ENCODE data around the gene CENPC. TPM values are rescaled to one million over a fixed set of nuclear protein-coding genes. Genes with fewer than 3 reads are reported as not detected.

The CENPC gene
- total RNA-seq, 1 experiment from 2014 or later = 17.7 TPM

GRCh38 chr4:67549123-67549522 lies 3.8 kb upstream of the CENPC start:
- DNase-seq (ENCODE audit: unreplicated experiment) = peak; percentile 48
- ChIA-PET CTCF (interaction anchor here (0.6 to 1.8 kb wide), 4 partner anchors 43 to 363 kb away, joined by 3 to 10 read pairs (median 4); no protein-coding TSS in a partner anchor), POLR2A (no interaction called here)
- intact Hi-C loops (cut with micrococcal nuclease) = loop anchor here (1.0 to 10.0 kb wide), 5 partner anchors 76 to 626 kb away; no protein-coding TSS in a partner anchor
- Mint-ChIP-seq H3K27ac (ENCODE audit: low read depth, unreplicated experiment) (no peak overlapping the region), H3K4me3 (ENCODE audit: unreplicated experiment) (no peak overlapping the region), H3K27me3 (ENCODE audit: insufficient read depth, unreplicated experiment) (no peaks in the 10 kb centered on the region), H3K9me3 (ENCODE audit: unreplicated experiment) (no peaks in the 10 kb centered on the region), H3K36me3 (ENCODE audit: insufficient read depth, unreplicated experiment) (peaks cover 5% of the 10 kb centered on the region), H3K4me1 (ENCODE audit: insufficient read depth, unreplicated experiment) (no peaks in the 10 kb centered on the region)
- TF ChIP-seq CTCF (IDR thresholded peaks at IDR 0.05; ENCODE audit: unreplicated experiment) = peak; percentile 48
- BruUV-seq (replicated peaks) = no TSS peak

- intact Hi-C loops (cut with micrococcal nuclease) = loop anchor here (5.0 to 10.0 kb wide), 3 partner anchors 200 to 628 kb away; no protein-coding TSS in a partner anchor
- H3K4me1 Mint-ChIP-seq (ENCODE audit: insufficient read depth, unreplicated experiment) = peaks cover 18% of the 10 kb centered on the region
- peaks cover 7% of the 10 kb centered on the region for H3K36me3 Mint-ChIP-seq (ENCODE audit: insufficient read depth, unreplicated experiment)
- H3K27ac Mint-ChIP-seq (ENCODE audit: low read depth, unreplicated experiment) = no peak overlapping the region
- BruUV-seq (replicated peaks) = no TSS peak
- POLR2A ChIA-PET = interaction anchor here (1.6 kb wide), 2 partner anchors 13 to 21 kb away, joined by 5 read pairs; no protein-coding TSS in a partner anchor
- no peak for TF ChIP-seq CTCF (IDR thresholded peaks at IDR 0.05; ENCODE audit: unreplicated experiment)
- no peak overlapping the region for H3K4me3 Mint-ChIP-seq (ENCODE audit: unreplicated experiment)
- no peaks in the 10 kb centered on the region for H3K9me3 Mint-ChIP-seq (ENCODE audit: unreplicated experiment)
- DNase-seq (ENCODE audit: unreplicated experiment) = no peak
- CTCF ChIA-PET = interaction anchor here (0.6 to 0.8 kb wide), 5 partner anchors 19 to 648 kb away, joined by 3 to 7 read pairs (median 4); no protein-coding TSS in a partner anchor
- no peaks in the 10 kb centered on the region for H3K27me3 Mint-ChIP-seq (ENCODE audit: insufficient read depth, unreplicated experiment)
Measured at GRCh38 chr4:67546971-67547370, 1.7 kb upstream of the CENPC start.

- H3K4me1 Mint-ChIP-seq (ENCODE audit: insufficient read depth, unreplicated experiment) = peaks cover 23% of the 10 kb centered on the region
- BruUV-seq (replicated peaks) = TSS peak; percentile 92
- ChIA-PET POLR2A (interaction anchor here (0.7 to 1.6 kb wide), 3 partner anchors 14 to 155 kb away, joined by 3 to 5 read pairs (median 5); no protein-coding TSS in a partner anchor), CTCF (interaction anchor here (0.8 to 1.1 kb wide), 2 partner anchors 78 to 830 kb away, joined by 3 to 4 read pairs; no protein-coding TSS in a partner anchor)
- peak overlapping the region; percentile 99 for H3K27ac Mint-ChIP-seq (ENCODE audit: low read depth, unreplicated experiment)
- no peaks in the 10 kb centered on the region for H3K9me3 Mint-ChIP-seq (ENCODE audit: unreplicated experiment)
- H3K36me3 Mint-ChIP-seq (ENCODE audit: insufficient read depth, unreplicated experiment) = peaks cover 14% of the 10 kb centered on the region
- no peak for DNase-seq (ENCODE audit: unreplicated experiment)
- peak overlapping the region; percentile 94 for H3K4me3 Mint-ChIP-seq (ENCODE audit: unreplicated experiment)
- intact Hi-C loops (cut with micrococcal nuclease) = loop anchor here (5.0 to 10.0 kb wide), 3 partner anchors 201 to 629 kb away; no protein-coding TSS in a partner anchor
- no peak for TF ChIP-seq CTCF (IDR thresholded peaks at IDR 0.05; ENCODE audit: unreplicated experiment)
- no peaks in the 10 kb centered on the region for H3K27me3 Mint-ChIP-seq (ENCODE audit: insufficient read depth, unreplicated experiment)
Measured at GRCh38 chr4:67546004-67546356, 677 bp upstream of the CENPC start.

GRCh38 chr4:67542076-67542475 lies 3.2 kb downstream of the CENPC start:
- peak overlapping the region; percentile 65 for H3K27ac Mint-ChIP-seq (ENCODE audit: low read depth, unreplicated experiment)
- no peak for TF ChIP-seq CTCF (IDR thresholded peaks at IDR 0.05; ENCODE audit: unreplicated experiment)
- ChIA-PET CTCF (no interaction called here), POLR2A (interaction anchor here (1.0 kb wide), 1 partner anchor 11 kb away, joined by 3 read pairs; no protein-coding TSS in a partner anchor)
- intact Hi-C loops (cut with micrococcal nuclease) = loop anchor here (10.0 kb wide), 1 partner anchor 633 kb away; no protein-coding TSS in a partner anchor
- H3K36me3 Mint-ChIP-seq (ENCODE audit: insufficient read depth, unreplicated experiment) = peaks cover 45% of the 10 kb centered on the region
- no peaks in the 10 kb centered on the region for H3K27me3 Mint-ChIP-seq (ENCODE audit: insufficient read depth, unreplicated experiment)
- H3K4me3 Mint-ChIP-seq (ENCODE audit: unreplicated experiment) = no peak overlapping the region
- H3K4me1 Mint-ChIP-seq (ENCODE audit: insufficient read depth, unreplicated experiment) = peaks cover 23% of the 10 kb centered on the region
- BruUV-seq (replicated peaks) = no TSS peak
- H3K9me3 Mint-ChIP-seq (ENCODE audit: unreplicated experiment) = no peaks in the 10 kb centered on the region
- peak; percentile 19 for DNase-seq (ENCODE audit: unreplicated experiment)
